Astrocyte (in vitro differentiated cells and primary cell): ENCODE measurements around the gene PRKCA.

Experiments
- EZH2 ChIP-seq: IDR thresholded peaks from 2 replicates; pipeline ENCODE4 v1.6.1; 2012; ENCODE audit warnings: mild to moderate bottlenecking, low read length, inconsistent platforms; ENCODE audit not compliant: insufficient read depth
- TF ChIP-seq, protein P1 (sequence below): IDR thresholded peaks from 2 replicates; pipeline ENCODE4 v1.5.1; 2011; ENCODE audit warnings: low read depth, mild to moderate bottlenecking, inconsistent platforms, low read length, moderate library complexity; ENCODE audit not compliant: insufficient read depth

DNA sequence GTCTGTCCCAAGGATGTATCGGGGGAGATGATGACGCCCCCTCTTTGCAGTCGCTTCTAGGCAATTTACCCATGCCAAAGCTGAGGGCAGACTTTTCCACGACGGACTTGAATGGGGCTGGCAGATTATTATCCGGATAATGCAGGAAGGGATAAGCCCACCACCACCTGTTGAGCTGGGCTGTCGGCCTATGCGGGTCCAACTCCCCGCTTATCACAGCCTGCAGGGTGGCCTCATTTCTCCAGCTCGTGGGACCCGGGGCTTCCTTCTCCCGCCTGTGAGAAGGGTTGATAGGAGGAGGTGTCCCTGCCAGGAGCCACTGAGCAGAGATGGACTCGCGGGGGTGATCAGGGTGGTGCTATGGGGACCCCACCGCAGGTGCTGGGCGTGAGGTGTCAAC is 533.1 kb downstream of the PRKCA start:
- TF ChIP-seq, protein P1, sequence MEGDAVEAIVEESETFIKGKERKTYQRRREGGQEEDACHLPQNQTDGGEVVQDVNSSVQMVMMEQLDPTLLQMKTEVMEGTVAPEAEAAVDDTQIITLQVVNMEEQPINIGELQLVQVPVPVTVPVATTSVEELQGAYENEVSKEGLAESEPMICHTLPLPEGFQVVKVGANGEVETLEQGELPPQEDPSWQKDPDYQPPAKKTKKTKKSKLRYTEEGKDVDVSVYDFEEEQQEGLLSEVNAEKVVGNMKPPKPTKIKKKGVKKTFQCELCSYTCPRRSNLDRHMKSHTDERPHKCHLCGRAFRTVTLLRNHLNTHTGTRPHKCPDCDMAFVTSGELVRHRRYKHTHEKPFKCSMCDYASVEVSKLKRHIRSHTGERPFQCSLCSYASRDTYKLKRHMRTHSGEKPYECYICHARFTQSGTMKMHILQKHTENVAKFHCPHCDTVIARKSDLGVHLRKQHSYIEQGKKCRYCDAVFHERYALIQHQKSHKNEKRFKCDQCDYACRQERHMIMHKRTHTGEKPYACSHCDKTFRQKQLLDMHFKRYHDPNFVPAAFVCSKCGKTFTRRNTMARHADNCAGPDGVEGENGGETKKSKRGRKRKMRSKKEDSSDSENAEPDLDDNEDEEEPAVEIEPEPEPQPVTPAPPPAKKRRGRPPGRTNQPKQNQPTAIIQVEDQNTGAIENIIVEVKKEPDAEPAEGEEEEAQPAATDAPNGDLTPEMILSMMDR, result no peak
- peak; percentile 38 for TF ChIP-seq EZH2
